HCT116 (cell line): ENCODE results near the gene RORB. TPM values are rescaled to one million over a fixed set of nuclear protein-coding genes. Genes with fewer than 3 reads are reported as not detected.

Experiments used
- ATAC-seq: fragments of 200-7000 bp; cut with Tn5 transposase; 2 replicates; pipeline ENCODE4 v1.9.1; 2020; ENCODE audit warnings: mild to moderate bottlenecking, moderate library complexity
- BruUV-seq: library from RNA; stranded (reverse); fragments of 400-500 nt; replicated peaks from 2 replicates; lab custom pipeline; 2021; lab: Mats Ljungman, UMichigan
- CTCF ChIA-PET: fragments of 300-600 bp; sonication (Branson Sonifier 250); formaldehyde crosslinking; loops from one replicate; lab custom pipeline; 2021; ENCODE audit warnings: antibody characterized with exemption; lab: Charles Lee
- POLR2A ChIA-PET: fragments of 300-600, 350-600 bp; sonication (Branson Sonifier 250); formaldehyde crosslinking; loops from one replicate; lab custom pipeline; 2021; ENCODE audit warnings: antibody characterized with exemption; lab: Charles Lee
- RAD21 ChIA-PET, 2 experiments: fragments of 300-600 bp; sonication (Branson Sonifier 250); formaldehyde crosslinking; loops; one replicate each; lab custom pipeline; 2023; ENCODE audit warnings: low total read pairs in 2 of 2; ENCODE audit not compliant: uncharacterized antibody in 2 of 2, unreplicated experiment in 2 of 2, low non-redundant PET in 1 of 2; lab: Charles Lee
- DNase-seq: peaks from one replicate; pipeline ENCODE4 v3.0.0-alpha.2; 2010; ENCODE audit warnings: low read depth, low spot score
- H2AFZ ChIP-seq: fragments of 200-600 bp; shearing (Covaris generic), sonication (generic); 2 replicates; pipeline ENCODE4 v1.6.1; 2017; ENCODE audit warnings: low read depth, mixed run types, mixed read lengths, antibody characterized with exemption, low read length; ENCODE audit not compliant: poor library complexity, severe bottlenecking
- H3K27ac ChIP-seq: 2 replicates; pipeline ENCODE4 v1.5.1; 2012; ENCODE audit warnings: low read depth, low read length
- H3K27me3 ChIP-seq: fragments of 200-600 bp; sonication (generic); 2 replicates; pipeline ENCODE4 v1.6.1; 2016; ENCODE audit warnings: mixed run types, low read length, mixed read lengths; ENCODE audit not compliant: insufficient read depth
- H3K36me3 ChIP-seq, 2 experiments: fragments of 200-500 bp in 1 of 2; fragments of 200-600 bp in 1 of 2; sonication (Bioruptor generic) in 1 of 2; sonication (generic) in 1 of 2; 2 replicates each; pipeline versions ENCODE4 v1.5.1 to v1.6.1; 2014 to 2016; ENCODE audit warnings: low read length in 2 of 2, inconsistent platforms in 1 of 2, mixed read lengths in 1 of 2, mixed run types in 1 of 2; ENCODE audit not compliant: insufficient read depth in 2 of 2, control insufficient read depth in 1 of 2
- H3K4me1 ChIP-seq, 2 experiments: fragments of 200-600 bp in 1 of 2; sonication (generic) in 1 of 2; 2 replicates each; pipeline versions ENCODE4 v1.5.1 to v1.6.1; 2012 to 2017; ENCODE audit warnings: low read length in 2 of 2, inconsistent platforms in 1 of 2, mild to moderate bottlenecking in 1 of 2, mixed read lengths in 1 of 2, mixed run types in 1 of 2, moderate library complexity in 1 of 2; ENCODE audit not compliant: insufficient read depth in 2 of 2, control insufficient read depth in 1 of 2
- H3K4me2 ChIP-seq: fragments of 200-600 bp; sonication (generic); 2 replicates; pipeline ENCODE4 v1.6.1; 2017; ENCODE audit warnings: mixed run types, low read length, mixed read lengths
- H3K4me3 ChIP-seq, 2 experiments: fragments of 200-600 bp in 1 of 2; sonication (generic) in 1 of 2; replicated peaks in 1 of 2; 2 replicates each; pipeline ENCODE4 v1.5.1; 2011 to 2016; ENCODE audit warnings: low read length in 2 of 2, control low read depth in 1 of 2, low read depth in 1 of 2, mild to moderate bottlenecking in 1 of 2, mixed read lengths in 1 of 2, mixed run types in 1 of 2
- H3K79me2 ChIP-seq: fragments of 200-600 bp; sonication (generic); 2 replicates; pipeline ENCODE4 v1.6.1; 2017; ENCODE audit warnings: mild to moderate bottlenecking, mixed run types, low read length, moderate library complexity, mixed read lengths; ENCODE audit not compliant: insufficient read depth
- H3K9ac ChIP-seq: fragments of 200-600 bp; sonication (generic); 2 replicates; pipeline ENCODE4 v1.6.1; 2016; ENCODE audit warnings: low read length, mixed read lengths
- H3K9me2 ChIP-seq: fragments of 200-600 bp; sonication (generic), shearing (Covaris generic); 2 replicates; pipeline ENCODE4 v1.6.1; 2017; ENCODE audit warnings: mixed run types, mild to moderate bottlenecking, moderate library complexity; ENCODE audit not compliant: insufficient read depth
- H3K9me3 ChIP-seq, 2 experiments: fragments of 200-500 bp in 1 of 2; fragments of 200-600 bp in 1 of 2; sonication (Bioruptor generic) in 1 of 2; sonication (generic) in 1 of 2; 2 replicates each; pipeline ENCODE4 v1.6.1; 2014 to 2017; ENCODE audit warnings: low read length in 2 of 2, mixed read lengths in 2 of 2, inconsistent platforms in 1 of 2, low read depth in 1 of 2, mild to moderate bottlenecking in 1 of 2, mixed run types in 1 of 2, moderate library complexity in 1 of 2; ENCODE audit not compliant: control insufficient read depth in 1 of 2, insufficient read depth in 1 of 2
- H4K20me1 ChIP-seq: fragments of 200-600 bp; sonication (generic), shearing (Covaris generic); 2 replicates; pipeline ENCODE4 v1.6.1; 2017; ENCODE audit warnings: mixed run types, mild to moderate bottlenecking, moderate library complexity; ENCODE audit not compliant: insufficient read depth
- CEBPB ChIP-seq: IDR thresholded peaks from 2 replicates; pipeline ENCODE4 v1.6.1; 2012; ENCODE audit warnings: low read depth
- EZH2phosphoT487 ChIP-seq: fragments of 200-600 bp; IDR thresholded peaks from 2 replicates; pipeline ENCODE4 v1.6.1; 2018; ENCODE audit warnings: antibody characterized with exemption, borderline replicate concordance
- MAX ChIP-seq: IDR thresholded peaks from 2 replicates; pipeline ENCODE4 v1.6.1; 2012
- RAD21 ChIP-seq: IDR thresholded peaks from 2 replicates; pipeline ENCODE4 v1.6.1; 2012; ENCODE audit warnings: low read depth, mild to moderate bottlenecking
- ZFX ChIP-seq: fragments of 450-650 bp; IDR thresholded peaks from 2 replicates; pipeline ENCODE4 v1.6.1; 2017
- intact Hi-C: fragments of 100-400 bp; cut with micrococcal nuclease; formaldehyde crosslinking; loops from 2 replicates; pipeline ENCODE4 v1.10.0; 2022
- total RNA-seq: library from RNA; stranded (reverse); gene quantifications from one replicate; pipeline ENCODE4 v1.2.1, GENCODE V29; 2021; ENCODE audit not compliant: unreplicated experiment

The RORB gene
- total RNA-seq, 1 experiment from 2014 or later = 0.02 TPM

GRCh38 chr9:74527718-74528117 is 30.6 kb downstream of the RORB start:
- intact Hi-C loops = no loop called here
- no TSS peak for BruUV-seq
- no peaks in the 10 kb centered on the region for H3K4me1 ChIP-seq
- H3K4me3 ChIP-seq = no peak overlapping the region
- no peak overlapping the region for H3K27ac ChIP-seq
- ChIA-PET CTCF (interaction anchor here (1.1 kb wide), 1 partner anchor 41 kb away, joined by 3 read pairs; no protein-coding TSS in a partner anchor), RAD21 (no interaction called here), POLR2A (no interaction called here)
- H3K36me3 ChIP-seq = no peaks in the 10 kb centered on the region
- H3K9ac ChIP-seq = no peak overlapping the region
- no peak for ATAC-seq
- no peak overlapping the region for H2AFZ ChIP-seq
- peaks cover 9% of the 10 kb centered on the region for H3K27me3 ChIP-seq
- no peaks in the 10 kb centered on the region for H4K20me1 ChIP-seq
- no peaks in the 10 kb centered on the region for H3K79me2 ChIP-seq
- no peak for DNase-seq
- no peak overlapping the region for H3K4me2 ChIP-seq
- no peaks in the 10 kb centered on the region for H3K9me3 ChIP-seq
- no peak for TF ChIP-seq CEBPB
- TF ChIP-seq, all 23 proteins: peak for 0
- no peaks in the 10 kb centered on the region for H3K9me2 ChIP-seq

DNA sequence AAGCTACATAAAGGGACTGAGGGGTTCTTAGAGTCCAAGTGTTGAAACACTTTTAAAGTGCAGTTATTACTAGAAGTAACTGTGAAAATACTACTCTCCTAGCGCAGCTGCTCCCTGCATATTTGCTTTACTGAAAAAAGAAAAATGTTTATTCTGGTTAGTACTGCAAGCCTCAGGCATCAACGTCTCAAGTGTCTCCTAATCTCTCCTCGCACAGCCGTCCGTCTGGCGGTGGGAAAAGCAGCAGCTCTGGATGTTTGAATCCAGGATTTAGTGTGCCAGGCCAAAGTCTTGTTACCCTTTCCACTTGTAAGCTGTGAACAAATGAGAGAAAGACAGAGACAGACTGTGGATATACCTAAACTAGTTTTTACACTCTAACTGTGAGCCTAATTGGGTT is 31.1 kb downstream of the RORB start:
- Histone ChIP-seq H3K4me1 (no peaks in the 10 kb centered on the region), H3K36me3 (no peaks in the 10 kb centered on the region), H3K9me3 (no peaks in the 10 kb centered on the region), H3K9ac (no peak overlapping the region), H3K27me3 (peaks cover 9% of the 10 kb centered on the region), H3K79me2 (no peaks in the 10 kb centered on the region), H2AFZ (no peak overlapping the region), H3K27ac (no peak overlapping the region), H3K4me2 (no peak overlapping the region), H4K20me1 (no peaks in the 10 kb centered on the region), H3K9me2 (no peaks in the 10 kb centered on the region), H3K4me3 (no peak overlapping the region)
- ChIA-PET RAD21 (no interaction called here), POLR2A (no interaction called here), CTCF (interaction anchor here (1.1 kb wide), 1 partner anchor 41 kb away, joined by 3 read pairs; no protein-coding TSS in a partner anchor)
- no TSS peak for BruUV-seq
- ATAC-seq (no peak), DNase-seq (no peak)
- intact Hi-C loops = no loop called here
- no peak for TF ChIP-seq ZFX
- TF ChIP-seq RAD21 = no peak
- no peak for TF ChIP-seq EZH2phosphoT487
- TF ChIP-seq MAX = no peak
